PC-3 (cell line): ENCODE measurements around the gene SCAI.

Experiments used
- CTCF ChIP-seq: fragments of 300-600 bp; sonication (generic); conservative IDR thresholded peaks from 2 replicates; pipeline ENCODE4 v1.5.1; 2017; ENCODE audit warnings: antibody characterized with exemption, low read depth, mild to moderate bottlenecking, low read length
- EZH2 ChIP-seq: fragments of 300-600 bp; sonication (generic); IDR thresholded peaks from one replicate; pipeline ENCODE4 v1.6.1; 2017; ENCODE audit warnings: antibody characterized with exemption, mild to moderate bottlenecking, low read length; ENCODE audit not compliant: unreplicated experiment
- EZH2phosphoT487 ChIP-seq: fragments of 300-600 bp; sonication (generic); IDR thresholded peaks from 2 replicates; pipeline ENCODE4 v1.6.1; 2018; ENCODE audit warnings: mild to moderate bottlenecking, antibody characterized with exemption, low read length, borderline replicate concordance

GRCh38 chr9:124911766-124912165, 231.6 kb downstream of the SCAI start:
- TF ChIP-seq EZH2: no peak
- TF ChIP-seq CTCF: no peak
- no peak for TF ChIP-seq EZH2phosphoT487
